Panc1 (cell line): Measurements from ENCODE around the gene PSMB10.

Experiments
- POLR2AphosphoS5 ChIP-seq: IDR thresholded peaks from 2 replicates; pipeline ENCODE4 v1.6.1; 2012; ENCODE audit warnings: mild to moderate bottlenecking, low read depth, low read length, moderate library complexity
- SIN3A ChIP-seq: IDR thresholded peaks from 2 replicates; pipeline ENCODE4 v1.6.1; 2012; ENCODE audit warnings: low read depth, mild to moderate bottlenecking, low read length, moderate library complexity, borderline replicate concordance; ENCODE audit not compliant: insufficient read depth
- TCF7L2 ChIP-seq: IDR thresholded peaks from 2 replicates; pipeline ENCODE4 v1.6.1; 2011; ENCODE audit warnings: mild to moderate bottlenecking, low read depth, low read length, inconsistent platforms
- TF ChIP-seq, protein P1 (sequence below): fragments of 450-650 bp; IDR thresholded peaks from 2 replicates; pipeline ENCODE4 v1.5.1; 2017; ENCODE audit warnings: mild to moderate bottlenecking
- TF ChIP-seq, protein P2 (sequence below), 2 experiments: IDR thresholded peaks; 2 replicates each; pipeline ENCODE4 v1.6.1; 2011 to 2012; ENCODE audit warnings: low read depth in 2 of 2, control low read depth in 1 of 2, low read length in 1 of 2, mild to moderate bottlenecking in 1 of 2, moderate library complexity in 1 of 2; ENCODE audit not compliant: insufficient read depth in 1 of 2

DNA sequence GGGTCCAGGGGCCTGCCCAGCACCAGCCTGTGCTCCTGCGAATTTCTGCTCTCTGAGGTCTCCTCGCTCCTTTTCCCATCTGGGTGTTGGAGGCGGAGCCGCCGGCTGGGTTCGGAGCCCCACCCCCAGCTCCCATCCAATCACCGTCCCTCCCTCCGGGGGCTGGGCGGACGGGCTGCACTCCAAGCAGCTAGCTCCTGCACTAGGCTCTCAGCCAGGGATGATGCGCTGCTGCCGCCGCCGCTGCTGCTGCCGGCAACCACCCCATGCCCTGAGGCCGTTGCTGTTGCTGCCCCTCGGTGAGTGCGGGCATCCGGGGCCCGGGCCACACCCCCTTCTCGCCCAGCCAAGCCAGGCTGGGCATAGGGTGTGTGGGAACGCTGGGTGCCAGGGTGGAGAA is 52.0 kb downstream of the PSMB10 start, which contains the start of gene NRN1L:
- no peak for TF ChIP-seq POLR2AphosphoS5
- no peak for TF ChIP-seq SIN3A
- TF ChIP-seq, protein P1, sequence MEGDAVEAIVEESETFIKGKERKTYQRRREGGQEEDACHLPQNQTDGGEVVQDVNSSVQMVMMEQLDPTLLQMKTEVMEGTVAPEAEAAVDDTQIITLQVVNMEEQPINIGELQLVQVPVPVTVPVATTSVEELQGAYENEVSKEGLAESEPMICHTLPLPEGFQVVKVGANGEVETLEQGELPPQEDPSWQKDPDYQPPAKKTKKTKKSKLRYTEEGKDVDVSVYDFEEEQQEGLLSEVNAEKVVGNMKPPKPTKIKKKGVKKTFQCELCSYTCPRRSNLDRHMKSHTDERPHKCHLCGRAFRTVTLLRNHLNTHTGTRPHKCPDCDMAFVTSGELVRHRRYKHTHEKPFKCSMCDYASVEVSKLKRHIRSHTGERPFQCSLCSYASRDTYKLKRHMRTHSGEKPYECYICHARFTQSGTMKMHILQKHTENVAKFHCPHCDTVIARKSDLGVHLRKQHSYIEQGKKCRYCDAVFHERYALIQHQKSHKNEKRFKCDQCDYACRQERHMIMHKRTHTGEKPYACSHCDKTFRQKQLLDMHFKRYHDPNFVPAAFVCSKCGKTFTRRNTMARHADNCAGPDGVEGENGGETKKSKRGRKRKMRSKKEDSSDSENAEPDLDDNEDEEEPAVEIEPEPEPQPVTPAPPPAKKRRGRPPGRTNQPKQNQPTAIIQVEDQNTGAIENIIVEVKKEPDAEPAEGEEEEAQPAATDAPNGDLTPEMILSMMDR, result no peak
- TF ChIP-seq TCF7L2, result no peak
- TF ChIP-seq, protein P2, sequence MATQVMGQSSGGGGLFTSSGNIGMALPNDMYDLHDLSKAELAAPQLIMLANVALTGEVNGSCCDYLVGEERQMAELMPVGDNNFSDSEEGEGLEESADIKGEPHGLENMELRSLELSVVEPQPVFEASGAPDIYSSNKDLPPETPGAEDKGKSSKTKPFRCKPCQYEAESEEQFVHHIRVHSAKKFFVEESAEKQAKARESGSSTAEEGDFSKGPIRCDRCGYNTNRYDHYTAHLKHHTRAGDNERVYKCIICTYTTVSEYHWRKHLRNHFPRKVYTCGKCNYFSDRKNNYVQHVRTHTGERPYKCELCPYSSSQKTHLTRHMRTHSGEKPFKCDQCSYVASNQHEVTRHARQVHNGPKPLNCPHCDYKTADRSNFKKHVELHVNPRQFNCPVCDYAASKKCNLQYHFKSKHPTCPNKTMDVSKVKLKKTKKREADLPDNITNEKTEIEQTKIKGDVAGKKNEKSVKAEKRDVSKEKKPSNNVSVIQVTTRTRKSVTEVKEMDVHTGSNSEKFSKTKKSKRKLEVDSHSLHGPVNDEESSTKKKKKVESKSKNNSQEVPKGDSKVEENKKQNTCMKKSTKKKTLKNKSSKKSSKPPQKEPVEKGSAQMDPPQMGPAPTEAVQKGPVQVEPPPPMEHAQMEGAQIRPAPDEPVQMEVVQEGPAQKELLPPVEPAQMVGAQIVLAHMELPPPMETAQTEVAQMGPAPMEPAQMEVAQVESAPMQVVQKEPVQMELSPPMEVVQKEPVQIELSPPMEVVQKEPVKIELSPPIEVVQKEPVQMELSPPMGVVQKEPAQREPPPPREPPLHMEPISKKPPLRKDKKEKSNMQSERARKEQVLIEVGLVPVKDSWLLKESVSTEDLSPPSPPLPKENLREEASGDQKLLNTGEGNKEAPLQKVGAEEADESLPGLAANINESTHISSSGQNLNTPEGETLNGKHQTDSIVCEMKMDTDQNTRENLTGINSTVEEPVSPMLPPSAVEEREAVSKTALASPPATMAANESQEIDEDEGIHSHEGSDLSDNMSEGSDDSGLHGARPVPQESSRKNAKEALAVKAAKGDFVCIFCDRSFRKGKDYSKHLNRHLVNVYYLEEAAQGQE (IDR thresholded peaks at IDR 0.05; ENCODE audit: insufficient read depth in 1 of 2, low read depth in 2 of 2, low read length in 1 of 2), result no peak
